ENCODE measurements around the gene NR1D2.

The NR1D2 gene

GRCh38 chr3:23968463-23969184 is 23.5 kb downstream of the NR1D2 start:
- DNase-seq, result no peak

- DNase-seq, result no peak
Observed at GRCh38 chr3:23969393-23969792, 24.3 kb downstream of the NR1D2 start.

GRCh38 chr3:23971684-23972083 is 26.6 kb downstream of the NR1D2 start:
- no peak for DNase-seq

- DNase-seq, result no peak
Observed at GRCh38 chr3:23976555-23976954, 31.5 kb downstream of the NR1D2 start.

GRCh38 chr3:23979569-23979968 is 34.5 kb downstream of the NR1D2 start:
- DNase-seq, result no peak

GRCh38 chr3:23981136-23981535 is 36.0 kb downstream of the NR1D2 start:
- no peak for DNase-seq

- no peak for DNase-seq
Observed at GRCh38 chr3:23981955-23982354, 36.9 kb downstream of the NR1D2 start.

GRCh38 chr3:23984934-23985333 is 39.8 kb downstream of the NR1D2 start:
- no peak for DNase-seq

GRCh38 chr3:23985747-23986544 is 40.9 kb downstream of the NR1D2 start:
- DNase-seq, result no peak

GRCh38 chr3:23987356-23987755 is 42.3 kb downstream of the NR1D2 start:
- no peak for DNase-seq

- DNase-seq, result no peak
Observed at GRCh38 chr3:23991306-23991682, 46.2 kb downstream of the NR1D2 start.

GRCh38 chr3:23991683-23992628 is 46.9 kb downstream of the NR1D2 start:
- DNase-seq, result peak; percentile 80 to 95

GRCh38 chr3:23993556-23994243 is 48.6 kb downstream of the NR1D2 start:
- no peak for DNase-seq

- DNase-seq, result no peak
Observed at GRCh38 chr3:23994244-23994569, 49.1 kb downstream of the NR1D2 start.

- no peak for DNase-seq
Observed at GRCh38 chr3:23995219-23995618, 50.1 kb downstream of the NR1D2 start.

- no peak for DNase-seq
Observed at GRCh38 chr3:23996095-23996524, 51.0 kb downstream of the NR1D2 start.

- DNase-seq, result peak; percentile 55 to 71
Observed at GRCh38 chr3:23999012-23999641, 54.0 kb downstream of the NR1D2 start.

GRCh38 chr3:24002129-24002528 is 57.0 kb downstream of the NR1D2 start:
- no peak for DNase-seq

GRCh38 chr3:24003466-24003865 is 58.4 kb downstream of the NR1D2 start:
- no peak for DNase-seq

- DNase-seq, result no peak
Observed at GRCh38 chr3:24004171-24004938, 59.3 kb downstream of the NR1D2 start.

- no peak for DNase-seq
Observed at GRCh38 chr3:24005669-24006068, 60.6 kb downstream of the NR1D2 start.
